GM18951 (cell line): Measurements from ENCODE around the gene FAM3D.

Source experiments
- POLR2A ChIP-seq: IDR thresholded peaks from 4 replicates; pipeline ENCODE4 v1.6.1; 2011; ENCODE audit warnings: mild to moderate bottlenecking; ENCODE audit not compliant: insufficient read length, insufficient read depth; ENCODE audit errors: extremely low read depth
- in situ Hi-C: fragments of 300-500 bp; cut with MboI; formaldehyde crosslinking; loops from one replicate; pipeline ENCODE4 v1.12.0; 2022; ENCODE audit warnings: low sequenced_read_pairs, mixed read lengths, inconsistent platforms; ENCODE audit not compliant: unreplicated experiment

The FAM3D gene

DNA sequence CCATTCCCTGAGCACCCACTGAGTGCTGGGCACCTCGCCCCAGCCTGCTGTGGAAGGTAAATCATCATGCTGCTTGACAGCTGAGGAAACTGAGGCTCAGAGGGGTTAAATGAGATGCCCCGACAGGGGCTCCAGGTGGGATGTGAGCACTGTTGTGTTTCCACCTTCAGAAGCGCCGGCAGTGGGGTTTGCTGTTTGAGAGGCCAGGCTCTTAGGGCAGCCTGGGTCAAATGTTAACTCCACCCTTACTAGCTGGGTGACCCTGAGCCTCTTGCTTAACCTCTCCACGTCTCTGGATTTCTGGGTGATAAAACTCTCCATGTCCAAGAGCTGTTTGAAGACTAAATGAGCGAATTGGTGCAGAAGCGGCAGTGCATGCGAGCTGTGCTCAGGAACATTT, 43.1 kb downstream of the FAM3D start:
- TF ChIP-seq POLR2A, result no peak
- in situ Hi-C loops, result no loop called here

- in situ Hi-C loops, result no loop called here
- no peak for TF ChIP-seq POLR2A
Observed at GRCh38 chr3:58622892-58623291, 43.7 kb downstream of the FAM3D start.

GRCh38 chr3:58622436-58622835, 44.1 kb downstream of the FAM3D start:
- no peak for TF ChIP-seq POLR2A
- in situ Hi-C loops, result no loop called here

DNA sequence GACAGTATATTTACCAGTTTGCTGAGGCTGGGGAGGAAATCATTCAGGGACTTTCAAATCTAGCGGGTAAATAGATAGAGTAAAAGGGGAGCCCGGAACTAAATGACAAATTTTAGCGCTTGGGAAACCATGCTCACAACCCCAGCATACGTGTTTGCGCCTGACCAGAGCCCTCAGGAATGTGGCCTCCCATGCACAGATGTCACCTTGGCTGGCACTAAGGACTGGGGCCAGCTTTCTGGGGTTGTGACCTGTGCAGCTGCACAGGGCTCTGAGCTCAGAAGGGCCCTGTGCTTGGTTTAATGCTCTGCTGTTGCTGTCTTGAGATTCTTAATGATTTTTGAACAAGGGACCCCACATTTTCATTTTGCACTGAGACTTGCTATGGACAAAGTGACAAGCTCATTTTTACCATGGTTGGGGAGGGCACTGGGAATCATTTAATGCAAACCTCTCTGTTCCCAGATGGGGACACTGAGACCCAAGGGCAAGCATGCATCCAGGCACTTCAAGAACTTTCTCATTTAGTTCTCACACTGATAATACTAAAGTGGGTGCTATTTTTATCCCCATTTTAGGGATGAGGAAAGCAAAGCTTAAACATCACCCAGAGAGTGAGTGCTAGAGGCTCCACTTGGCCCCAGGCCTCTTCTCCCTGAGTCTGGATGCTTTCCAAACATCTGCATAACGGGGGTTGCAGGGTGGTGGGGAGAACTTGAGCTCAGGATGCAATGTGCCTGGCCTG, 45.3 kb downstream of the FAM3D start:
- in situ Hi-C loops, result no loop called here
- TF ChIP-seq POLR2A, result no peak

GRCh38 chr3:58620421-58620820, 46.2 kb downstream of the FAM3D start:
- in situ Hi-C loops, result no loop called here
- TF ChIP-seq POLR2A, result no peak

DNA sequence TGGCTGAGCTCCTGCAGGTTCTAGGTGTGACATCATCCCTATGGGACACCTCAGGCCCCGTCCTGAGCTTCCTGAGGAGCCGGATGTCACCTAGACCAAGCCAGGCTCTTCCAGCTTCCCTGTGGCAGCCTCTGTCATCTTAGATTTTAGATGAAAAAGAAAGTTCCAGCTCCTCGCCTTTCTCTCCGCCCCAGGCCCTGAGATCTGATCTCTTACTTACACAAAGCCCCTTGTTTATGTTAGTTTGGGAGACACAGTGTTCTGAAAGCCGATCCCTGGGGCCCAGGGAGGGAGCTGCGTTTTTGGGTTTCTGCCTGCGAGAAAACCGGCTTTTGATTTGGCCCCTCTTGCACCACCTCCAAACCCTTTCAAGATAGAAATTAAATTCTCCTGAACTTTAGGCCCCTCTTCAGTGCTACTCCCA, 49.2 kb downstream of the FAM3D start:
- in situ Hi-C loops, result no loop called here
- no peak for TF ChIP-seq POLR2A

- TF ChIP-seq POLR2A, result no peak
- in situ Hi-C loops, result no loop called here
Observed at GRCh38 chr3:58613236-58614132, 53.1 kb downstream of the FAM3D start.

- no peak for TF ChIP-seq POLR2A
- in situ Hi-C loops, result no loop called here
Observed at GRCh38 chr3:58612830-58613229, 53.7 kb downstream of the FAM3D start.

GRCh38 chr3:58609990-58610389, 56.6 kb downstream of the FAM3D start:
- in situ Hi-C loops, result no loop called here
- no peak for TF ChIP-seq POLR2A

- in situ Hi-C loops, result no loop called here
Observed at GRCh38 chr3:58608648-58609047, 57.9 kb downstream of the FAM3D start.

DNA sequence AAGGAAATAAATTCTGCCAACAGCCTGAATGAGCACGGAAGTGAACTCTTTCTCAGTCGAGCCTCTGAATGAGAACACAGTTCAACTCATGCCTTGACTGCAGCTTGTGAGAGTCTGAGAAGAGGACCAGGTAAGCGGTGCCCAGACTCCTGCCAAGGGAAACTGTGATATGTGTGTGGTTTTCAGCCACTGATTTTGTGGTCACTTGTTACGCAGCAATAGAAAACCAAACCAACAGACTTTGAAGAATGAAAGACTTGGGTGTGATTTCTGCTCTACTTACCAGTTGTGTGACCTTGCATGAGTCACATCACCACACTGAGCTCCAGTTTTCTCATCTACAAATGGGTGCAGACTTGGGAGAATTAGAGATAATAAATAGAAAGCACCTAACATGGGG, 58.8 kb downstream of the FAM3D start:
- no peak for TF ChIP-seq POLR2A

More at GRCh38 chr3:58608648-58609047, 57.9 kb downstream of the FAM3D start:
- TF ChIP-seq POLR2A, result no peak

DNA sequence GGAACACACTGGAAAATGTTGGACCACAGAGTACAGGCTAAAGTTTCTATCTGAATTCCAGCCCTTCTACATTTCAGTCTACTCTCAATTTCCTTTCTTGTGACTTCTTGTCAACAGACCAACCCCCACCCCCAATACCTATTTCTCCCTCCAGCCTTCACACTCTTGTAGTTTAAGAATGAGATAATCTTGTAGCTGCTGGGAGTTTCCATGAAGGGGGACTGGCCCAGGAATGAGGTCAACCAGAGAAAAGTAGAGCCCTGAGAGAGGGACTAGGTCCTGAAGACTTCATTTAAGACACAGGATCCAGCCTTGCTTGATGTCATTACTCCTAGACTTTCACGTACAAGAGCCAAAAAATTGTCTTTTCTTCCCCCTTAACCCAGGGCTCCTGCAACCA, 59.9 kb downstream of the FAM3D start:
- no peak for TF ChIP-seq POLR2A
- in situ Hi-C loops, result no loop called here

More for the DNA sequence above, 58.8 kb downstream of the FAM3D start:
- in situ Hi-C loops, result no loop called here

DNA sequence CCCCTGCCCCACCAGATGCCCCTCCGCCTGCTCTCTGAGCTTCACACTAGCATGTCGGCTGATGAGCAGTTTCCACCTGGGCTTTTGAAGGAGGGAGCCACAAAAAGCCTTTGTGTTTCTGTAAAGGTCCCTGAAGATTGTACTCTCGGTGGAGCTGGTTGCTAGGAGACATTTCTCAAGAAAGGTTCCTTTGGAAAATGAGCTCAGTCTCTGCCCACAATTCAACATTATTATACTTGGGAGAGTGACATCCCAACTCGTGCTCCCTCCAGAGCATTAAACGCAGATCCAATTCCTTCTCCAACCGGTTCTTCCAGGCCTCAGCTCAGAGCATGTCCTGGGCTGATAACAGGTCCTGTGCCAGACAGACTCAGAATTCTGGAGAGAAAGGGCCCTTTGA, 62.5 kb downstream of the FAM3D start:
- no peak for TF ChIP-seq POLR2A
- in situ Hi-C loops, result no loop called here

GRCh38 chr3:58603606-58604005, 63.0 kb downstream of the FAM3D start:
- no peak for TF ChIP-seq POLR2A
- in situ Hi-C loops, result no loop called here
